Prostate gland (tissue), 2 donors: ENCODE measurements around the gene PRRT1.

Experiments
- POLR2A ChIP-seq: fragments of 450-650 bp; IDR thresholded peaks from one replicate; pipeline ENCODE4 v1.6.1; 2016; ENCODE audit warnings: antibody characterized with exemption, mild to moderate bottlenecking
- POLR2AphosphoS5 ChIP-seq: sonication (generic); formaldehyde crosslinking; IDR thresholded peaks from one replicate; pipeline ENCODE4 v1.6.1; 2017; ENCODE audit warnings: antibody characterized with exemption
- TF ChIP-seq, protein P1 (sequence below), 4 experiments: fragments of 200-600 bp in 2 of 4; fragments of 450-650 bp in 2 of 4; sonication (generic) in 2 of 4; IDR thresholded peaks; 1 replicate in 3 of 4; 2 replicates in 1 of 4; pipeline ENCODE4 v1.5.1; 2016 to 2019; ENCODE audit warnings: antibody characterized with exemption in 4 of 4, mild to moderate bottlenecking in 2 of 4, moderate library complexity in 2 of 4

DNA sequence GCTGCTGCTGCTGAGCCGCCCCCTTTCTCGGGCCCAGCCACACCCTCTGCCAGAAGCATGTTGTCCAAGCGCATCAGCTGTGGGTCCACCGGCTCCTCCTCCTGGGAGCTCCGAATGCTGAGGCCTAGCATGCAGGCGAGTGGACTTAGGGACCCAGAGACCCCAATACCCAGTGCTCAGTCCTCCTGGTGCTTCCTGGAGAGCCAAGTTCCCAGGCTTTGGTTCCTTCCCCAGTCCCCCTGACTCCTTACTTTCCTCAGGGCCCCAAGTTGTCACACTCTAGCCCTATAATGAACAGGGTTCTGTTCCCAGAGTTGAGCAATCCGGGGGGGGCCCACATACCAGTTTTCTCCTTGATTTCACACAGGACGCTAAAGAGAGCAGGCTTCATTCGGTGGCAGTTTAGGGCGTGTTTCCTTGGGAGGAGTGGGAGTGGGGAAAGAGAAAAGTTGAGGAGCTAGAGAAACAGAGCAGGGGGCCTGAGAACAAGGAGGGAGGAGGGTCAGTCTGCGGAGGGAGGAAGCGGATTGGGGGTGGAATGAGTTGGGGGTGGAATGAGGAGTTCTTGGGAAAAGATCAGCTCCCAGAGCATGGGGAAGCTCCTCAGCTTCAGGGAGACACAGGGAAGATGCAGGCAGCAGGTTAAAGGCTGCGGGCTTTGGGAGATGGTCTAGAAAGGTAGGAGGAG, 36.8 kb upstream of the PRRT1 start:
- no peak for TF ChIP-seq POLR2A
- TF ChIP-seq, protein P1, sequence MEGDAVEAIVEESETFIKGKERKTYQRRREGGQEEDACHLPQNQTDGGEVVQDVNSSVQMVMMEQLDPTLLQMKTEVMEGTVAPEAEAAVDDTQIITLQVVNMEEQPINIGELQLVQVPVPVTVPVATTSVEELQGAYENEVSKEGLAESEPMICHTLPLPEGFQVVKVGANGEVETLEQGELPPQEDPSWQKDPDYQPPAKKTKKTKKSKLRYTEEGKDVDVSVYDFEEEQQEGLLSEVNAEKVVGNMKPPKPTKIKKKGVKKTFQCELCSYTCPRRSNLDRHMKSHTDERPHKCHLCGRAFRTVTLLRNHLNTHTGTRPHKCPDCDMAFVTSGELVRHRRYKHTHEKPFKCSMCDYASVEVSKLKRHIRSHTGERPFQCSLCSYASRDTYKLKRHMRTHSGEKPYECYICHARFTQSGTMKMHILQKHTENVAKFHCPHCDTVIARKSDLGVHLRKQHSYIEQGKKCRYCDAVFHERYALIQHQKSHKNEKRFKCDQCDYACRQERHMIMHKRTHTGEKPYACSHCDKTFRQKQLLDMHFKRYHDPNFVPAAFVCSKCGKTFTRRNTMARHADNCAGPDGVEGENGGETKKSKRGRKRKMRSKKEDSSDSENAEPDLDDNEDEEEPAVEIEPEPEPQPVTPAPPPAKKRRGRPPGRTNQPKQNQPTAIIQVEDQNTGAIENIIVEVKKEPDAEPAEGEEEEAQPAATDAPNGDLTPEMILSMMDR (IDR thresholded peaks at IDR 0.05) = no peak
- TF ChIP-seq POLR2AphosphoS5 = no peak
